GM19239 (cell line): ENCODE measurements around the gene MRPL38.

Experiments
- DNase-seq: peaks from one replicate; pipeline ENCODE4 v3.0.0; 2011; ENCODE audit warnings: low spot score; ENCODE audit not compliant: insufficient read length
- FAIRE-seq: peaks from 2 replicates; lab custom pipeline; 2011; peaks lifted over from hg19 to GRCh38; lab: Jason Lieb, UNC

MRPL38 gene

DNA sequence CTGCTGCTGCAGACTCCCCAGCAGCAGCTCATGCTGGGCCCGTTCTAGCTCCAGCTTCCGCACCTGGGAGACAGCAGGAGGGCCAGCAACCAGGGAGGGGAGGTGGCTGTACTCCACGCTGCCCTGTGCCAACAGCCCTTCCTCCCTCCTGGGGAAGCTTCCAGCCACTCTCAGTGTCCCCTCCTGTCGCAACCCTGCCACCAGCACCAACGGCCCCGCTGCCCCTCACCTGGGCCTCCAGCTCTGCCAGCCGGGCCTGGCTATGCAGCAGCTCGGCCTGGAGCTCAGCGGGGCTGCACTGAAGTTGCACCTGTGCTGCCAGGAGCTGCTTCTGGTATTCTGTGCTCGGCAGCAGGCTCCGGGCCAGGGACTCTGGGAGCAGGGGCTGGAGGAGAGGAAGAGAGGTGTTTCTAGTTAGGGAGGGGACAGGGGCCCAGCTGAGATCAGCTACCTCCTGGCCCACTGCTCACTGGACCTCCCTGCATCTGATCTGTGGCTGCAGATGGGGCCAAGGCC is 15.4 kb upstream of the MRPL38 start:
- FAIRE-seq (no peak), DNase-seq (no peak)

DNA sequence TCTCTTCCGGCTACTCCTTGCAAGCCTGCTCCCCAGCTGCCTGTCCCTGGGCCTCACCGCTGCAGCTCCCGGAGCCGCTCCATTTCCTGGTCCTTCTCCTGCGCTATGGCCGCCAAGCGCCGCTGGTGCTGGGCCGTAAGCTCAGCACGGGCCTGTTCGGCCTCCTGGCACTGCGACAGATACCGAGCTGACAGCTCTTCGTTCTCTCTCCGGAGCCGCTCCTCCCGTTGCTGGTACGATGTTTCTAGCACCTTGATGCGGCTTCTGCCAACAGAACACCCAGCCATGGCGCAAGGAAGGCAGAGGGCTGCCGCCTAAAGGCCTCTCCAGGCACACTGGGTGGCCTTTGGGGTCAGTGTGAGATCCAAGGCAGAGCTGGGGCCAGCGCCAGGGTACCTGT is 14.9 kb upstream of the MRPL38 start:
- FAIRE-seq (no peak), DNase-seq (no peak)

DNA sequence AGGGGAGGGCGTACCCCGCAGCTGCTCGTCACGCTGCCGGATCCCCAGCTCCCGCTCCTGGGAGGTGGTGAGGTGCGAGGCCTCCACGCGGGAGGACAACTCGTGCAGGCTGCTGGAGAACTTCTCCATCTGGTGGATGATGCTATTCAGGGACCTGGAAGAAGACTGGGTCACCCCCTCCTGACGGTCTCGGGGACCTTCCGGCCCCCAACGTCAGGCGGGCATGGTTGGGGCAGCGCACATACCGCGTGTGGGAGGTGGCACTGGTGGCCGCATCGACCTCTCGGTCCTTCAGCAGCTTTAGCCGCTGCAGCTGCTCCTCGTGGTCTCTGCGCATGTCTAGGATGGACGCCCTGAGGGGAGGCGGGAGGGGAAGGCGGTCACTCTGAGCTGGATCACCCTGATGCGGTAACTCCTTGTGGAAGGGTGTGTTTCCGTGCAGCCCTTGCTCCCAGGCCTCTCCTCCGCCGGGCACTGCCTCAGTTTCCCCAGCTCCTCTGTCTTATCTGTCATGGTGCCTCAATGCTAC is 13.3 kb upstream of the MRPL38 start:
- no peak for FAIRE-seq

DNA sequence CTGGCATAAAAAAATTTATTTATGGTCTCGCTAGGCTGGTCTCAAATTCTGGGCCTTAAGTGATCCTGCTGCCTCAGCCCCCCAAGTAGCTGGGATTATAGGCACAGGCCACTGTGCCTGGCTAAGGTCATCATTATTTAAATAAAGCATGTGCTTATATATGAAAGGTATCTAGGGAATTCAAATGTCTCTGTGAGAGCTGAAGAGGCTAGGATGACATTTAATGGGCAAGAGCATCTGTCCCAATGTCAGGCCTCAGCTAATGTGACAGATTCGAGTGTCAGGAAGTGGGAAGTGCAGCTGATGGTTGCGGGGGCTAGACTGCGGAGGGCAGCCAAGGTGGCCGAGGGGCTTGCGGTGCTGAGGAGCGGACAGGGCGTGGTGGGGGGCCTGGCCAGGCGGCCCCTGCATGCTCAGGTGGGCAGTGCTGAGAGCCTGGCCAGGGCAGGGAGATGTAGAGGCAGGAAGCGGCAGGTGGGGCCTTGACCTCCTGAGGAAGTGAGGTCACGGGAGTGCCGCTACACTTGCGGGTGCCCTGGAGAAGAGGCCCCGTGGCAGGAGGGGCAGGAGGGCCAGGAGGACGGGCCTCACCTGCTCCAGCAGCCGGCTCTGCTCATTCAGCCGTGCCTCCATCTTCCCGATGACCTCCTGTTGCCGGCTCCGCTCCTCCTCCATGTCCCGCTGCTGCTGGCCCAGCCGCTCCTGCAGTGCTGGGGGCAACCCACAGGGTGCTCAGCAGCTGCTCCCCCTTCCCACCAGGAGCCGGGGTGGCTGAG is 12.6 kb upstream of the MRPL38 start:
- no peak for FAIRE-seq
- DNase-seq: no peak

More for the DNA sequence above, 13.3 kb upstream of the MRPL38 start:
- DNase-seq: no peak

DNA sequence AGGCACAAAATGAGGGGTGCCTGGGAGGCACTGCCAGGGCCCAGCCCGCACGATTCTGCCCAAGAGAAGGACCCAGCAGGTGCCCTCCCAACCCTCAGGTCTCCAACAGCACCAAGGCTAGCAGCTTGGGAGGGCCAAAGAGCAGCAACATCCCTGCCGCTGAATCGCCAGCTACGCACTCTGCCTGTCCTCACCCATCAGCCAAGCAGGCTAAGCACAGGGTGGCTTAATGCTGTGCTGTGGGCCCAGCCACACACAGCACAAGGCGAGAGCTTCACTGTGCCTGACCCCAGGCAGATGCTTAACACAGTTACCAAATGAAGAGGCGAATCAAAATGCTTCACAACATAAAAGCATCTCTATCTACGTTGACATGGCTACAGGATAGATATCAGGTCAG is 10.6 kb upstream of the MRPL38 start:
- no peak for DNase-seq
- FAIRE-seq: no peak

DNA sequence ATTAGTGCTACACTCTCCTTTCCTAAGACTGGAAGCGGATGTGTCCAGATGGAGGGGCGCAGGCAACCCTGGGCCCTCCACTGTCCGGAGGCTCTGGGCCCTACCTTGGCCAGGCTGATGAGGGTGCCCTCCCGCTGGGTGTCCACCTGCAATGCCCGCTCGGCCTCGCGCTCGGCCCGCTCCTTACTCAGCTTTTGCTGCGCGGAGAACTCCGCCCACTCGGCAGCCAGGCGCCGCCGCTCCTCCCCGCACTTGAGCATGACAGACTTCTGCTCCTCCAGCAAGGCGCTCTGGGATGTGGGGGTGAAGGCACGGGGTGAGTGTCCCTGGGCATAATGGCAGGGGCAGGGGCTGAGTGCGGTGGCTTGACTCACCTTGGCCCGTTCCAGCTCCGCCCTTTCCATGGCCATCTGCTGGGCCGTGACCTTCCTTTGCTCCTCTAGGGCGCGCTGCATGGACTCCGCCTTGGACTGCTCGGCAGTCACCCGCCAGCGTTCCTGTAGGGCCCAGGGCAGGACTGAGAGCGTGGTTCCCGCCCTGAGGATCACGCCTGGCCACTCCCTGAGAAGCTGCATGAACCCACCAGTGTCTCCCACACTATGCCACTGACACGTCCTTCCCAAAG is 10.1 kb upstream of the MRPL38 start:
- no peak for FAIRE-seq
- no peak for DNase-seq

DNA sequence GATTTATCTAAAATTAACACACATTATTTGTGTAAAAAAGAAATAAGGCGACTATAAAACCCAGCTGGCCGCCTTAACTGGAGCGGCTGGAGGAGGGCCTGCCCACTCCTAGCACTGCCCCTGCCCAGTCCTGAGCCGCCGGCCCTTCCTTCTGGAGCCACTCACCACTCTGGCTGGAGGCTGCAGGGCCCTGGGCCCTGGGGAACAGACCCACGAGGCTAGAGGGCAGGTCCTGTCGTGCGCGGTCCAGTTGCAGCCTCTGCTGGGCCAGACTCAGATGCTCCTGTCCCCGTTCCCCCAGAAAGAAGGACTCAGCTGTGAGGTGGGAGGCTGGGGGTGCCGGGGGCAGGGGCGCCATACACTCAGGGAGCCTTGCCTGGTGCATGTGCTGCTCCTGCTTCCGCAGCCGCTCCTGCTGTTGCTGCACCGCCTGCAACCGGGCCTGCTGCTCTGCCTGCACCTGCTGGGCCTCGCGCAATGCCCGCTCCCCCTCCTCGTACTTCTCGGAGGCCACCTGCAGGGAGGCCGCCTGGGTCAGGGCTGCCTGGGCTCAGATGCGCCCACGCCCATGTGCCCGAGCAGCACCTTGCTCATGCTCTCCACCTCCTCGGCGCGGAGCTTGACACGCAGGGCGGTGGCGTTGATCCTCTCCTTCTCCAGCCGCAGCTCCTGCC is 9.0 kb upstream of the MRPL38 start:
- FAIRE-seq: no peak

DNA sequence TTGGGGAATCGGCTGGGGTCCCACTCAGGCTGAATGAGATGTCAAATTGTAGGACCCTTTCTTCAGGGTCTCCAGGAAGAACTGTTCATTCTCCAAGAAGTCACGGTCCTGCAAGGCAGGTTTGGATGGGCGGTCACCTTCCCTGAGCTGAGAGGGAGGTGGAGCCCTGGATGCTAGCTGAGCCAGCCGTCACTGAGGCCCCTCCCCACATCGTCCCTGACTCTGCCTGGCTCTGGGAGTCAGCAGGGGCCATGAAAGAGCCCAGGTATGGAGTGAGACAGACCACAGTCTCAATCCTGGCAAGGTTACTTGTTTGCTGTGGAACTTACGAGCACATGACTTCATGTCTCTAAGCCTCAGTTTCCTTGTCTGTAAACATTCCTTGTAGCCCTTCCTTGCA is 6.0 kb upstream of the MRPL38 start:
- DNase-seq (no peak), FAIRE-seq (no peak)

More for the DNA sequence above, 9.0 kb upstream of the MRPL38 start:
- no peak for DNase-seq

DNA sequence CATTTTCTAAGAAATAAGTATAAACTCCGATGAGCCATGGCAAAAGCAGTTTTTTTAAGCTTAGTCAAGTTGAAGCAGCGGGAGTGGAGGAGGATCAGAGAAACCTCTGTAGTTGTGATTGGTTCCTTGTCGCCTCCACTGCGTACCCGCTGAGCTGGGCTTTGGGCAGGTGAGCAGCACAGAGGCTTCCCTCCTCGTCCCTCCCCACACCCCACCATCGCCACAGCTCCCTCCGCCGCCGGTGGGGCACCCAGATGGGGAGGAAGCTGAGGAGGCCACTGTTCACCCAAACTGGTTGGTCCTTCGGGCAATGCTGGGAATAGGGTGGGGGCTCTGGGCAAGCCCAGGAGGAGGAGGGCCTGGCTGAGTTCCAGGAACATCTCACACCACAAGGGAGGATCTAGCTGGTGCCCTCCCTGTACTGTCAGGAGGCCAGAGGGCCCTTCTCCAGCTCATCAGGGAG is 5.2 kb upstream of the MRPL38 start:
- FAIRE-seq (no peak), DNase-seq (no peak)

DNA sequence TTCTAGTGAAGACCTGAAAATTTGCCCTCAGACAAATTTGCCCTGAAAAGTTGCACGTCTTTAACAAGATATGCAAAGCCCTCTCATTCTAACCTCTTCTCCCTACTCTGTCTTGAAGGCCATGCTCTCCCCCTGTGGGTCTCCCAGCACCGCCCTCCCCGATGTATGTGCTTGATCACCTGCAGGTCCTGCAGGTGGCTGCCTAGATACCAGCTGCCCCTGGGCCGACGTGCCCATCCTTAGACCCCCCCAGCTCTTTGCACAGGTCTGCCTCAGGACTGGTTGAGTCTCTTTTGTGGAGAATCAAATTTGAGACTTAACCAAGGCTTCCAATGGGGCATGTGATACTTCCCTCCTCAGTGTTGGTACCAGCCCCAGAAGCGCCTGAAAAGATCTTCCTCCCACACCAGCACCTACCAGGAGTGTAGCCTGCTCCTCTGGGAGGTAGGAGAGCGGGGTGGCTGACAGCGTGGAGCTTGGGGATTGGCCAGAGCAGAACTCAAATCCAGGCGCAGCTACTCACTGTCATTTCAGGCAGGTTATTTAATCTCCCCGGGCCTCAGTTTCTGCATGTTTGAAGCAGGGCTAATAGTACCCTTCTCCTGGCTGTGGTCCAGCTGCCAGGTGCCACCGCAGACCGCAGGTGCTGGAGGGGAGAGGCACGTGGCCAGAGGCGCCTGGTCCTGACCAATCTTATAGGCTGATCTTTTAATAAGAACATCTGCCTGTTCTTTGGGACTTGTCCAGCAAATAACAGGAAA is 4.5 kb upstream of the MRPL38 start:
- DNase-seq (no peak), FAIRE-seq (no peak)

DNA sequence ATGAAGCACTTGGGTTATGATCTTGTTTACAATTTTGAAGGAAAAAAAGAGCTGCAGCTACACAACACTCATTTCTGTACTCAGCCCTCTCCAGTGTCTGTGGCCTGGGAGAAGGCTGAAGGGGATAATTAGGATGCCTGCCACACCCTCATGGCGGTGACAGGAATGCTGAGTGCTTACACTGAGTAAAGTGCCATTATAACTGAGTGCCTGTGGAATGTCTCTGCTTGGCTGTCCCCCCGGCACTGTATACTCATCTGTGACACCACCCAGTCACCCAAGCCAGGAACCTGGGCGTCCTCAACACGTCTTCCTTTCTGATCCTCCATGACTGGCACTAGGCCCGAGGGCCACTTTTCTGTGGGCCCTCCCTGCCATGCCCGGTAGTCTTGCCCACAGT is 3.5 kb upstream of the MRPL38 start:
- no peak for FAIRE-seq
- no peak for DNase-seq

DNA sequence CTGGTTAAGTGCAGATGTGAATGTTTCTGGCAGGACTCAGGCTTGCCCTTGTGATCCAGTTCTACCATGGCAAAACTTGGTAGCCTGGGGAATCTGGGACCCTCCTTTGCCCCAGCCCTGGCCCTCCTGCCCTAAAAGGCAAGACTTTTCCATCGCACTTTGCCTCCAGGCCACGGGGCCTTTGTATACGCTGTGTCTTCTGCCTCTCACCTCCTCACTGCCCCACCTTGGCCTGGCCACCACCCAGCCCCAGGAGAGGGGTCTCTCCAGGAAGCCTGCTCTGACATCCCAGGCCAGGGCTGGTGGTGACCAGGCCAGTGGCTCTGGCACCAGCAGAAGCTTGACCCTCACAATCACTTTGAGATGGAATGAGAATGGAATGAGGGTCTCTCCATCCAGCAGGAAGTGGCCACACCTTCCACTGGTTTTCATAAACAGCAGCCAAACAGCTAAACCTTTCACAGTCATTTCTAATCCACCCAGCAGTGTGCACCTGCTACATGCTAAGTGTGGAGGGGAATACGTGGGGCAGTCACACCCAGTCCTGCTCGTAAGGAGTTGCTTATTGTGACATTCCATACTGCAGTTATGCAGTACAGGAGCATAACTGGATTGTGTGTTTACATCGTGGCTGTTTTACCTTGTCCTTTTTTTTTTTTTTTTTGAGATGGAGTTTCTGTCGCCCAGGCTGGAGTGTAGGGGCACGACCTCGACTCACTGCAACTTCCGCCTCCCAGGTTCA is 1.6 kb upstream of the MRPL38 start:
- FAIRE-seq (no peak), DNase-seq (no peak)

DNA sequence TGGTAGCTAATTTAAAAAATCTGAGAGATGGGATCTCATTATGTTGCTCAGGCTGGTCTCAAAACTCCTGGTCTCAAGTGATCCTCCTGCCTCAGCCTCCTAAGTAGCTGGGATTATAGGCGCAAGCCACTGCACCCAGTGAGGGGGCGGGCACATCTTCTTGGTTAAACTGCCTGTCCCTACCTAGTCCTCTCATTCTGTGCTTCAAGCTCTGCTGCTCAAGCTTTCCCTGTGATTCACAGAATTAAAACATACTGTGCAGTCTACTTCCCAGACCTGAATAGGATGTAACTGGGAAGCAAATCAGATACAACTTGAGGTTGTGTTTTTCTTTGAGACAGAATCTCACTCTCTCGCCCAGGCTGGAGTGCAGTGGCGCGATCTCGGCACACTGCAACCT is 2.3 kb downstream of the MRPL38 start:
- no peak for FAIRE-seq
- no peak for DNase-seq

DNA sequence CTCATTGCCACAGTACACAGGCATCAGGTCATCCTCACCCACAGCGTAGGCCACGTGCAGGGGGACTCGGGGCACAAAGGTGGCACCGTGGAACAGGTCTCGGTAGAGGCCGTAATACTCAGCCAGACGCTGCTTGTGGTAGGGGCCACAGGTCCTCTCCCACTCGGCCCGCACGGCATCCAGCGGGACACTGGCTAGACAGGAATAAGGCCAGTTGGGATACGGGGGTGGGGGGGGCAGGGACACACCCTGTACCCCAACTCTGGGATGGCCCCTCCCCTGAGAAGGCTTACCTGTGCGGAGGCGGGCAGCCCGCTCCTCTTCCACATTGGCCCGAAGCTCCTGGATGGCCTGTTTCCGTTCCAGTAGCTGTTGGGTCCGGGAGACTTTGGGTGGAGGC is 3.0 kb downstream of the MRPL38 start:
- DNase-seq: no peak
- FAIRE-seq: no peak

DNA sequence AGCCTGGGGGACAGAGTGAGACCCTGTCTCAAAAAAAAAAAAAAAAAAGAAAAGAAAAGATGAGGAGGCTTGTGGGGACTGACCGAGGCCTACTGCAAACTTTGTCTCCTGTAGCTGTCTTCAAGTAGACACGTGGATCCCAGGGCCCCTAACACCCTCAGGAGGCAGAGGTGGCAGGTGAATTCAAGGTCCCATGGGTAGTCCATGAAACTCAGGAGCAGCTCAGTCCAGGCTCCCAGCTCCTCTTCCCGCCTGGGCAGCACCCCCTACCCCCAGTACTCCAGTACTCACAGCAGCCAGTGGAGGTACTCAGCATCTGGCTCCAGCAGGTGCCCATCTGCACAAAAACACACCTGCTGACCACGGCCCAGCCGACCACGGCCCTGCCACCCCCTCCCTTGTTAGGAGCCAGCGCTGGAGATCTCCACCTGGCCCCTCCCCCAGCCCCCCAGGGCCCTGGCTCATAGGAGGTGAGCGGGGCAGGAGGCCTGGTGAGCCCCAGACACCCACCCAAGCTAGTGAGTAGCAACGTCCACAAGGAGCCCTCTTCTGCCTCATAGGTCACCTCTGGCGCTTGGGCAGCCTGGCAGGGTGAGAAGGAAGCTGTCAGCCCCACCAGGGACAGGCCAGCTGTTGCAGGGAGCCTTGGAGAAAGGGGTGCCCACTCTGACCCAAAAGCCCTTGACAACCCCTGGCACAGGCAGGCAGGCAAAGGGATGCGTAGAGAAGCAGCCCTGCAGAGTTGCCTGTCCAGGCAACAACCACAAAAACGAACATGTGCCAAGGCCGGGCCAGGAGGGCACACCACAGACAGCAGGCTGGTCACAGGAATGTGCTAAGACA is 3.8 kb downstream of the MRPL38 start:
- DNase-seq (no peak), FAIRE-seq (no peak)

DNA sequence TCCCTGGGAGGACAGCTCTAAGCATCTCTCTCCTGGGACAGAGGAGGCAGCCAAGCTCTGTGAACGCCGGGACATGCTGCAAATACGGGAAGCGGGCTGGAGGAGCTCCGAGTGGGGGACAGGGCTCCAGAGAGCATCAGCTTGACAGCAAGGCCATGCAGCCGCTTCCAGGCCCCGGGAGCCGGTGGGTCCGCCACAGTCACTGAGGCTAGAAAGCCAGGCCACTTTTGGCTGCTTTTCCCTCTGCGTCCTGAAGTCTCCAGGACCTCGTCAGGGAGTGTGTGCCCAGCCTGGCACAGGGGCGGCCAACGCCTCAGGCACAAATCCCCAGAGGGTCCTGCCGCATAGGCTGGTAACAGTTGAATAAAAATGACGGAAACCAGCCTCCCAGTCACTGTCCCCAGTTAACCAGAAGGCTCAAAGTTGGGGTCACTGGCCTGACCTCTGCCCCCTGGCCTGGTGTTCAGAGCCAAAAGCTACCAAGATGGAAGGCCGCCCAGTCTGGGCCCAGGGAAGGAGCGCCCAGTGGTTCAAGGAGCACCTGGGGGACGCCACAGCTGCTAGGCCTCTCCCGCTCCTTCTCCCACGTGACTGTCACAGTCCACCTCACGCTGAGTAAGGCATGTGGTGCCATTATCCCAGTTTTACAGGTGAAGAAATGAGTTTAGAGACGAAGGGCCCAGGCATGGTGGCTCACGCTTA is 4.8 kb downstream of the MRPL38 start:
- FAIRE-seq (no peak), DNase-seq (no peak)

DNA sequence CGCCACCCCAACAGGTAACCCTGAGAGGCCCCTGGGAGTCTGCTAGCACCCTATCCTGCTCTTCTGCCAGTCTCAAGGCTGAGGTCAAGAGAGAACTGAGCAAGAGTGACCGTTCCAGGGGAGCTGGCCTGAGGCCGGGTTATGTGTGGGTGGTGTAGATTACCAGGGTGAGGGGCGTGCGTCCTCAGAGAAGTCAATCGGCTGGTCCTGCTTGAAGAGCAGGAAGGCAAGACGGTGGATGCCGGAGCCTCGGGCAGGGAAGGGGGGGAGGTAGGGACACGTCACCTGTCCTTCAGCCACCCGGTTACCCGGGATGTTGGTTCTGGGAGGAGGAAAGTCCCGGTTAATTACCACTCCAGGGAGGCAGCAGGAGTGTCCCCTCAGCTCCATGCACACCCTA is 5.3 kb downstream of the MRPL38 start:
- DNase-seq (no peak), FAIRE-seq (no peak)

DNA sequence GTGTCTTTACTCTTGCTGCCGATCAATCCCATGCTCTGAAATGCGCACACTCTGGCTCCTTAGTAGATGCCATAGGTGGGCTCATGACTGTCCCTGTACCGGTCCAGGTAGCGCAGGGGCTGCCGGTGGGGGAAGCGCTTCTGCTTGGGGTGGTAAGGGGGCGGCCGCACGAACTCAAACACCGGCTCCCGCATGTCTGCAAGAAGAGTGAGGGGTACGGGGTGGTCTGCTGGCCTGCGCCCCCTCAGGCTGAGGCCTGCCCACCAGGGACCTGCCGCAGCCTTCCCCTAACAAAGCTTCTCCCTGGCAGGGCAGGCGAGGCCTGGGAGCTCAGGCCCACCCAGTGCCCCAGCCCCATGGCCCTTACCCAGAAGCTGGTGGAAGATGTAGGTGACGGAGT is 5.9 kb downstream of the MRPL38 start:
- FAIRE-seq (no peak), DNase-seq (no peak)
